Activated naive CD4-positive, alpha-beta T cell treated with anti-CD3 and anti-CD28 coated beads, Interleukin-2, amount 50 U/mL, for 72 hours (primary cell): ENCODE results near the gene AGTRAP. TPM values are rescaled to one million over a fixed set of nuclear protein-coding genes. Genes with fewer than 3 reads are reported as not detected.

ENCODE experiments used
- ATAC-seq, 2 donors: fragments of 150-1000 bp; cut with Tn5 transposase; 2 replicates each; pipeline ENCODE4 v1.10.0; 2021; ENCODE audit warnings: mild to moderate bottlenecking in 2 of 2, moderate library complexity in 2 of 2
- DNase-seq, 2 donors: peaks; one replicate each; pipeline ENCODE4 v3.0.0; 2021 to 2022; ENCODE audit warnings: low spot score in 2 of 2
- H3K27ac Mint-ChIP-seq, 2 donors: one replicate each; pipeline ENCODE4 v1.8.0; 2022; ENCODE audit warnings: mild to moderate bottlenecking in 2 of 2, mixed read lengths in 2 of 2
- H3K36me3 Mint-ChIP-seq, 2 donors: one replicate each; pipeline ENCODE4 v1.8.0; 2022; ENCODE audit warnings: mixed read lengths in 2 of 2
- H3K9me3 Mint-ChIP-seq, 2 donors: one replicate each; pipeline ENCODE4 v1.8.0; 2022; ENCODE audit warnings: mixed read lengths in 2 of 2
- total RNA-seq, 2 donors: library from RNA; stranded (reverse); gene quantifications; one replicate each; pipeline ENCODE4 v1.2.3, GENCODE V29; 2022

The AGTRAP gene
- total RNA-seq, 2 donors from 2014 or later, result 9.7 to 24.1 TPM

GRCh38 chr1:11744287-11744686 lies 8.4 kb downstream of the AGTRAP start:
- no peaks in the 10 kb centered on the region for H3K9me3 Mint-ChIP-seq
- ATAC-seq (no peak), DNase-seq (no peak)
- no peak overlapping the region for H3K27ac Mint-ChIP-seq
- no peaks in the 10 kb centered on the region for H3K36me3 Mint-ChIP-seq

- Mint-ChIP-seq H3K36me3 (no peaks in the 10 kb centered on the region), H3K27ac (peak overlapping the region in 1 of 2 donors; percentile 40), H3K9me3 (no peaks in the 10 kb centered on the region)
- DNase-seq (no peak), ATAC-seq (no peak)
These were observed 10.2 kb downstream of the AGTRAP start for GRCh38 chr1:11746092-11746491.

GRCh38 chr1:11746795-11747487 lies 11.0 kb downstream of the AGTRAP start:
- no peaks in the 10 kb centered on the region for H3K9me3 Mint-ChIP-seq
- no peaks in the 10 kb centered on the region for H3K36me3 Mint-ChIP-seq
- H3K27ac Mint-ChIP-seq, result no peak overlapping the region
- ATAC-seq (no peak), DNase-seq (no peak)

- DNase-seq, result no peak
These were observed 12.6 kb downstream of the AGTRAP start for GRCh38 chr1:11748294-11749202.

GRCh38 chr1:11749203-11749689 lies 13.3 kb downstream of the AGTRAP start:
- DNase-seq, result peak in 1 of 2 donors; percentile 72
- no peaks in the 10 kb centered on the region for H3K9me3 Mint-ChIP-seq
- H3K27ac Mint-ChIP-seq, result peak overlapping the region; percentile 62 to 75
- no peaks in the 10 kb centered on the region for H3K36me3 Mint-ChIP-seq
- ATAC-seq, result peak; percentile 83 to 93

More at GRCh38 chr1:11748294-11749202, 12.6 kb downstream of the AGTRAP start:
- H3K36me3 Mint-ChIP-seq, result no peaks in the 10 kb centered on the region
- H3K9me3 Mint-ChIP-seq, result no peaks in the 10 kb centered on the region
- H3K27ac Mint-ChIP-seq, result peak overlapping the region; percentile 62 to 75
- ATAC-seq, result peak in 1 of 2 donors; percentile 10

GRCh38 chr1:11749996-11750395 lies 14.1 kb downstream of the AGTRAP start:
- H3K27ac Mint-ChIP-seq, result peak overlapping the region in 1 of 2 donors; percentile 25
- H3K9me3 Mint-ChIP-seq, result no peaks in the 10 kb centered on the region
- no peak for ATAC-seq
- no peaks in the 10 kb centered on the region for H3K36me3 Mint-ChIP-seq
- DNase-seq, result no peak

GRCh38 chr1:11751087-11751486 lies 15.2 kb downstream of the AGTRAP start:
- Mint-ChIP-seq H3K27ac (no peak overlapping the region), H3K9me3 (no peaks in the 10 kb centered on the region), H3K36me3 (no peaks in the 10 kb centered on the region)
- DNase-seq (no peak), ATAC-seq (no peak)

GRCh38 chr1:11752359-11753088 lies 16.6 kb downstream of the AGTRAP start:
- no peak for DNase-seq
- peak overlapping the region in 1 of 2 donors; percentile 44 for H3K27ac Mint-ChIP-seq
- H3K9me3 Mint-ChIP-seq, result no peaks in the 10 kb centered on the region
- ATAC-seq, result peak in 1 of 2 donors; percentile 14
- H3K36me3 Mint-ChIP-seq, result no peaks in the 10 kb centered on the region

GRCh38 chr1:11753555-11754208 lies 17.7 kb downstream of the AGTRAP start:
- peak overlapping the region in 1 of 2 donors; percentile 51 for H3K27ac Mint-ChIP-seq
- no peak for ATAC-seq
- no peaks in the 10 kb centered on the region for H3K9me3 Mint-ChIP-seq
- H3K36me3 Mint-ChIP-seq, result no peaks in the 10 kb centered on the region
- DNase-seq, result no peak

- Mint-ChIP-seq H3K36me3 (no peaks in the 10 kb centered on the region), H3K9me3 (no peaks in the 10 kb centered on the region), H3K27ac (no peak overlapping the region)
- no peak for ATAC-seq
- no peak for DNase-seq
These were observed 21.1 kb downstream of the AGTRAP start for GRCh38 chr1:11757047-11757446.

GRCh38 chr1:11759791-11760190 lies 23.9 kb downstream of the AGTRAP start:
- no peak for DNase-seq
- Mint-ChIP-seq H3K36me3 (no peaks in the 10 kb centered on the region), H3K27ac (no peak overlapping the region), H3K9me3 (no peaks in the 10 kb centered on the region)
- no peak for ATAC-seq

- no peak for ATAC-seq
- DNase-seq, result no peak
- Mint-ChIP-seq H3K27ac (no peak overlapping the region), H3K36me3 (no peaks in the 10 kb centered on the region), H3K9me3 (no peaks in the 10 kb centered on the region)
These were observed 25.3 kb downstream of the AGTRAP start for GRCh38 chr1:11761285-11761684.

GRCh38 chr1:11761988-11762406 lies 26.1 kb downstream of the AGTRAP start, which contains the start of gene C1orf167:
C1orf167 (plus strand) TSS chr1:11762193; CDS start chr1:11764401, 2,208 bp downstream.
- H3K9me3 Mint-ChIP-seq, result no peaks in the 10 kb centered on the region
- no peak within 1 kb of the TSS for H3K27ac Mint-ChIP-seq
- no peaks in the 10 kb centered on the region for H3K36me3 Mint-ChIP-seq
- DNase-seq, result peak in 1 of 2 donors; percentile 47
- ATAC-seq, result peak; percentile 41 to 73

- H3K27ac Mint-ChIP-seq, result no peak overlapping the region
- no peaks in the 10 kb centered on the region for H3K9me3 Mint-ChIP-seq
These were observed 28.2 kb downstream of the AGTRAP start for GRCh38 chr1:11764115-11764514.

GRCh38 chr1:11764519-11764918 lies 28.6 kb downstream of the AGTRAP start:
- DNase-seq (no peak), ATAC-seq (no peak)
- Mint-ChIP-seq H3K27ac (no peak overlapping the region), H3K36me3 (no peaks in the 10 kb centered on the region), H3K9me3 (no peaks in the 10 kb centered on the region)

More at GRCh38 chr1:11764115-11764514, 28.2 kb downstream of the AGTRAP start:
- DNase-seq (no peak), ATAC-seq (no peak)
- no peaks in the 10 kb centered on the region for H3K36me3 Mint-ChIP-seq
